Vagina (tissue), 2 donors: Measurements from ENCODE around the gene B4GAT1.

Experiments
- POLR2A ChIP-seq, 2 donors: fragments of 450-650 bp; IDR thresholded peaks; one replicate each; pipeline ENCODE4 v1.6.1; 2017; ENCODE audit warnings: antibody characterized with exemption in 2 of 2, mild to moderate bottlenecking in 2 of 2, moderate library complexity in 2 of 2
- TF ChIP-seq, protein P1 (sequence below), 3 experiments: fragments of 450-650 bp in 2 of 3; fragments of 200-600 bp in 1 of 3; sonication (generic) in 1 of 3; IDR thresholded peaks; one replicate each; pipeline ENCODE4 v1.5.1; 2017 to 2019; ENCODE audit warnings: antibody characterized with exemption in 3 of 3, mild to moderate bottlenecking in 2 of 3, moderate library complexity in 2 of 3

DNA sequence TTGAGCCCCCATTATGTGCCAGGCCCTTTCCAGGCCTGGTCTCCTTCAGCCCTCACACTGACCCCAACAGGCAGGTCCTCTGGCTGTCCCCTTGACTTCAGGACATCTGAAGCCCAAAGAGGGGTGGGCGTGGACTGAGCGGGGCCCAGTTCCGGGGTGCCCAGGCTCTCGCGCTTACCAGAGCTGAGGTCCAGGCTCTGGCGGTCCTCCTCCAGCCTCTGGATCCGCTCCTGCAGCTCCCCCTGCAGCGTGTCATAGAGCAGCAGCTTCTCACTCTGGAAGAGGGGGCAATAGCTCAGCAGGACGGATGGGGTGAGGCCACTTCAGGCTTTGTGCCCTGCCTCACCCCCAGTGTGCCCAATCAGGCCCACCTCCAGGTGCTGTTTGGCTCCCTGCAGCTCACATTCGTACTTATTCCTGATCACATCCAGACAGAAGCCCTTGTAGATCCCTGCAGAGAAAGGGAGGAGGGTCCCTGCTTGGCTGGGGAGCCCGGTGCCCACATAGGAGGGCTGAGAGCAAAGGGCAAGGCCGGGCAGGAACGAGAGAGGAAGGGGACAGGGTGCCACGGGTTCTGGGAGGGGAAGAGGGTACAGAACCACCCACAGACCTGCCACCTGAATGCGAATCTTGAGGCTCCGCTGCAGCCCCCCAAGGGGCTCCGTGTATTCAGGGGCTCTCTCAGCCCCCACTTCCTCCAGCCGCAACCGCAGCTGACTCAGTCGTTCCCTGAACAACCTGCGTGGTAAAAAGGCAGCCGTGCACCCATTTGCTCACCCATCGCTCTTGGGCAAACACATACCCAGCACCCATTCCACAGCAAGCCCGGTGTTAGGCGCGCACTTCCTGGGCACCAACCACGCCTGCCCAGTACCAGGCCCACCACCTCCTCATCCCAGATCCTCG, 6.6 kb downstream of the B4GAT1 start:
- TF ChIP-seq, protein P1, sequence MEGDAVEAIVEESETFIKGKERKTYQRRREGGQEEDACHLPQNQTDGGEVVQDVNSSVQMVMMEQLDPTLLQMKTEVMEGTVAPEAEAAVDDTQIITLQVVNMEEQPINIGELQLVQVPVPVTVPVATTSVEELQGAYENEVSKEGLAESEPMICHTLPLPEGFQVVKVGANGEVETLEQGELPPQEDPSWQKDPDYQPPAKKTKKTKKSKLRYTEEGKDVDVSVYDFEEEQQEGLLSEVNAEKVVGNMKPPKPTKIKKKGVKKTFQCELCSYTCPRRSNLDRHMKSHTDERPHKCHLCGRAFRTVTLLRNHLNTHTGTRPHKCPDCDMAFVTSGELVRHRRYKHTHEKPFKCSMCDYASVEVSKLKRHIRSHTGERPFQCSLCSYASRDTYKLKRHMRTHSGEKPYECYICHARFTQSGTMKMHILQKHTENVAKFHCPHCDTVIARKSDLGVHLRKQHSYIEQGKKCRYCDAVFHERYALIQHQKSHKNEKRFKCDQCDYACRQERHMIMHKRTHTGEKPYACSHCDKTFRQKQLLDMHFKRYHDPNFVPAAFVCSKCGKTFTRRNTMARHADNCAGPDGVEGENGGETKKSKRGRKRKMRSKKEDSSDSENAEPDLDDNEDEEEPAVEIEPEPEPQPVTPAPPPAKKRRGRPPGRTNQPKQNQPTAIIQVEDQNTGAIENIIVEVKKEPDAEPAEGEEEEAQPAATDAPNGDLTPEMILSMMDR (IDR thresholded peaks at IDR 0.05), result no peak
- no peak for TF ChIP-seq POLR2A (IDR thresholded peaks at IDR 0.05)
